GM18909 (cell line): ENCODE results near the gene SIGLEC10.
A peak's percentile ranks its signal among the peaks of the same experiment; 100 is the strongest.
"Not testable (repeated sequence)": the region's sequence is repeated elsewhere in the genome, so short reads cannot be mapped to it uniquely, and the experiment has no call there.

ENCODE experiments used
- ATAC-seq: cut with Tn5 transposase; IDR thresholded peaks from one replicate; pipeline ENCODE4 v1.9.1; 2021; ENCODE audit warnings: mild to moderate bottlenecking; ENCODE audit not compliant: unreplicated experiment, poor library complexity

Gene SIGLEC10, protein sequence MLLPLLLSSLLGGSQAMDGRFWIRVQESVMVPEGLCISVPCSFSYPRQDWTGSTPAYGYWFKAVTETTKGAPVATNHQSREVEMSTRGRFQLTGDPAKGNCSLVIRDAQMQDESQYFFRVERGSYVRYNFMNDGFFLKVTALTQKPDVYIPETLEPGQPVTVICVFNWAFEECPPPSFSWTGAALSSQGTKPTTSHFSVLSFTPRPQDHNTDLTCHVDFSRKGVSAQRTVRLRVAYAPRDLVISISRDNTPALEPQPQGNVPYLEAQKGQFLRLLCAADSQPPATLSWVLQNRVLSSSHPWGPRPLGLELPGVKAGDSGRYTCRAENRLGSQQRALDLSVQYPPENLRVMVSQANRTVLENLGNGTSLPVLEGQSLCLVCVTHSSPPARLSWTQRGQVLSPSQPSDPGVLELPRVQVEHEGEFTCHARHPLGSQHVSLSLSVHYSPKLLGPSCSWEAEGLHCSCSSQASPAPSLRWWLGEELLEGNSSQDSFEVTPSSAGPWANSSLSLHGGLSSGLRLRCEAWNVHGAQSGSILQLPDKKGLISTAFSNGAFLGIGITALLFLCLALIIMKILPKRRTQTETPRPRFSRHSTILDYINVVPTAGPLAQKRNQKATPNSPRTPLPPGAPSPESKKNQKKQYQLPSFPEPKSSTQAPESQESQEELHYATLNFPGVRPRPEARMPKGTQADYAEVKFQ

DNA sequence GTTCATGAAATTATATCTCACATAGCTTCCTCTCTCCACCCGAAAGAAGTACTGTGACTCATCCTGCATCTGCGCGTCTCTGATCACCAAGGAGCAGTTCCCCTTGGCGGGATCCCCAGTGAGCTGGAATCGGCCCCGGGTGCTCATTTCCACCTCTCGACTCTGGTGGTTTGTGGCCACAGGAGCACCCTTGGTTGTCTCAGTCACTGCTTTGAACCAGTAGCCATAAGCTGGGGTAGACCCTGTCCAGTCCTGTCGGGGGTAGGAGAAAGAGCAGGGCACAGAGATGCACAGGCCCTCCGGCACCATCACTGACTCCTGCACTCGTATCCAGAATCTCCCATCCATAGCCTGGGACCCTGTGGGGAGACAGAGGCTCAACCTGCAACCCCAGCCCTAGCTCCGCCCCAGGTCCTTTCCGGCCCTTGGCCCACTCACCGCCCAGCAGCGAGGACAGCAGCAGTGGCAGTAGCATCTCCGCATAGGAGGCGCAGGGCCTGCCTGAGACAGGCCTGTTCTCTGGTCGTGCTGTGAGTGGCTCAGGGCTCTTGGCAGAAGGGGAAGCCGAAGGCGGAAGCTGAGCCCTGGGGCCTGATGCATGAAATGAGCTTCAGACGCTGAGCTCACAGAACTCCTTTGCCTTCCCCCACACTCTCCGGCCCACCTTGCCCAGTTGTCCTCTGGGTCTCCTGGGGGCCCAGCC lies at the start of gene SIGLEC10:
Gene SIGLEC10, minus strand, starts transcription at position 536 of the 703 bp plus-strand sequence. Its CDS starts 61 bp downstream, at position 475.
- peak; percentile 76 for ATAC-seq

DNA sequence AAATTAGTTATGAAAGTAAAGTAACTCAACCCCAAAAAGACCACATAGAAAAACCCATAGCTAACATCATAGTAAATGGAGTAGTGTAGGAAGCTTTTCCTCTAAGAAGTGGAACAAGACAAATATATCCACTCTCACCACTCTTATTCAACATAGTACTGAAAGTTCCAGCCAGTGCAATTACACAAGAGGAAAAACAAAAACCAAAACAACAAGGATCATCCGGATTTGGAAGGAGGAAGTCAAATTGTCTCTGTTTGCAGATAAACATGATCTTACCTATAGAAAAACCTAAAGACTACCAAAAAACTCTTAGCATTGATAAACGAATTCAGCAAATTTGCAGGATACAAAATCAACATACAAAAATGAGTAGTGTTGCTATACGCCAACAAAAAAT lies 49.3 kb upstream of the SIGLEC10 start:
- ATAC-seq = no peak

DNA sequence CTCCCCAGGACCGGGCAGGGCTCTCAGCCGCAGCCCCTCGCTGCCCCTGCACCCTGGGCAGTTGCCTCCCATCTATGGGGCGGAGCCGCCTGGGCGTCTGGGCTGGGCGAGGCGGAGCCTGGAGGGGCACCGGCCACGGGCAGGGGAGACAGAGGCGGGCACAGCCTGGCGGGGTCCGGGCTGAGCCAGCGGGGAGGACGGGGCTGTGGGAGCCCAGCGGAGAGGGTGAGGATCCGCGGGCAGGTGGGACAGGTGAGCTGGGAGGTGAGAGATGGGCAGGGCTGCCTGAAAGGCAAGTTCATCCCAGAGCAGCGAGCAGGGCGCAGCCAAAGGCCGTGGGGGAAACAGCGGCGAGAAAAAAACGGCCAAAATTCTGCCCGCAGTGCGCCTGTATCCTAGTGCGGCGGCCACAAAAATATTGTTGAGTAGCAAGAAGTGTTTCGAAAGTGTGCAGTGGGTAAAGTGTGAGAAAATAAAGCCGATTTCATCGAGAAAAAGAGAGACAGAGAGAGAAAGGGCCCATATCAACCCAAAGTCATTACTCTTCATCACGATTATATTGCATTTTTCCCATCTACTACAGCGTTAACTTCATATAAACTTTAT lies 46.6 kb upstream of the SIGLEC10 start:
- ATAC-seq = not testable (repeated sequence)

DNA sequence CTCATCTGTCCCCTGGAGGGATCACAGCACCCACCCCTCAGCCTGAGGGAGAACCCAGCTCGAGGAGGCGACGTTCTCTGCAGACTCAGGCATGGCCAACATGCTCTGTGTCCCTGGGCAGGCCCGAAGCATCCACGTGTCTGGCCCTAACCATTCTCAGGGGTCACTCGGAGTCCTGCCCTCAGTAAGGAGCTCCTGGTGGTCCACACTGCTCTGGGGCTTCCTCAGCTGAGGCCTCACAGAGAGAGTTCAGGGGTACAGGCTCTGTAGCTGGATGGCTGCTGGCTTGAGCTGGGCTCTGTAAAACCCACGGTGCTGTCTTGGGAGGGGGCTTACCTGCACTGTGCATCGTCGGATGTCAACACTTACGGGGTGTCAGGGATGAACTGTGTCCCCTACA lies 45.2 kb upstream of the SIGLEC10 start:
- no peak for ATAC-seq

DNA sequence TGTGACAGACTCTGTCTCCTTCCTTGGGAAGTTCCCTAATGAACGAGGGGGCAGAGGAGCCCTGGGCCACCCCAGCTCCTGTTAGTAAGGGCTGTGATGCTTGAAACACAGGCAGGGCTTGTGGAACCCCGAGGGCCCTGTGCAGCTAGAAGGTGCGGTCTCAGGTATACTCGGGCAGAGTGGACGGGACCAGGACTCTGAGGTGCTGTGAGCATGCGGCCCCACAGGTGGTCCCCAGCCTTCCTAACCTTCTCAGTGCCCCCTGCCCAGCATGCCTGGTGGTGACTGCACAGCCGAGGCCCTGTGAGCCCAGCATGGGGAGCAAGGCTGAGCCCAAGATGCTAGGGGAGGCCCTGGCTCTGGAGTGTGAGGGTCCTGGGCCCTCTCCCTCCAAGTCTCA lies 44.8 kb upstream of the SIGLEC10 start:
- ATAC-seq = no peak

DNA sequence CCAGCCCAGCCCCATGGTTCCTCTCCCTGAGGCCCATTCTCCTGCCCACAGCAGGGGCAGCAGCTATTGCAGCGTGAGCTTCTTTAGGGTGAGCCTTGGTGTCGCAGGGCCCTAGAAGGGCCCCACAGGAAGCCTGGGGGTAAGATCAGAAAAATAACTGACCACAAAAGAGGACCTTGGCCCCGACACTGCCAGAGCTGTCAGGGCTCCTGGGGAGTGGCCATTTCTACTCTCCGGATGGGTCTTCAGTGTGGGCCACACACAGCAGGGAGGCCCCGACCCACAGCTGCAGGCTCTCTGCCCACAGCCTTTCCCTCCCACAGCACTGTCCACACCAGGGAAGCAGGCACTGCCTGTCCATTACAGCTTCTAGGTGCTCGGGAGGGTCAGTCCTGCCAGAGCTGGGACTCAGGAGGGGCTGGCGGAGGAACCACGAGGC lies 44.3 kb upstream of the SIGLEC10 start:
- no peak for ATAC-seq

DNA sequence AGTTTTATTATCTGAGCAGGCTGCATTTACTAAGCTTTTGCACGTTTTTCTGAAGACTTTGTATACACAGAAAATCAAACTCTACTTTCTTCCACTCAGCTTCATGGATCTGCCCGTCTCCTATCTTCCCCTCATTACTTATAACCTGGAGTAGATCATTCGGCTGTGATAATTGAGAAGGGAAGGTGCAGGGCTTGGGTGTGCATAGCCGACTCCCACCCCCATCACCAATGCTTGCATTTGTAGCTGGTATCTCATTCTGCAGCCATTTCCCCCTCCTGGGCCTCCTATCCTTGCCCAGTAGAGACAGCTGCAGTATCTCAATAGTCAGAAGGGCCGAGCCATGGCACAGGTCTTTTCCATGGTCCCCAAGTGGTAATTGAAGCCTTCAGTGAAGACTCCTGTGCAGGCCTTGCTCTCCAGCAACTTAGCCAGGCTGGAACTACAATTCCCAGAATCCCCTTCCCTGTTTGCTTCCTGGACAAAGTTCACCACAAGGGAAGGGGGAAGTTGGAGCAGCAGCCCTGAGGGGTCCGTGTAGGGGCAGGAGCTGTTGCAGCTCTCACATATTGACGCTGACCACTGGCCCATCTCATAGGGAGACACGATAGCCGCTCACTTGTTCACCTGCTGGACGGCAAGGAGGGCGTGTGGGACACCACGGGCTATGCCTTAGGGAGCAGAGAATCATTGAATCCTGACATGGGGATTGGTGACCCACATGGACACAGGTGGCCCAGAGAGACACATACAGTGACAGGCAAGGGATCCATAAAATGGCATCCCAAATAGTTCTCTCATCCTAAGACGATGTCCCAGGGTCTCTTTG lies 42.9 kb upstream of the SIGLEC10 start:
- ATAC-seq = no peak

DNA sequence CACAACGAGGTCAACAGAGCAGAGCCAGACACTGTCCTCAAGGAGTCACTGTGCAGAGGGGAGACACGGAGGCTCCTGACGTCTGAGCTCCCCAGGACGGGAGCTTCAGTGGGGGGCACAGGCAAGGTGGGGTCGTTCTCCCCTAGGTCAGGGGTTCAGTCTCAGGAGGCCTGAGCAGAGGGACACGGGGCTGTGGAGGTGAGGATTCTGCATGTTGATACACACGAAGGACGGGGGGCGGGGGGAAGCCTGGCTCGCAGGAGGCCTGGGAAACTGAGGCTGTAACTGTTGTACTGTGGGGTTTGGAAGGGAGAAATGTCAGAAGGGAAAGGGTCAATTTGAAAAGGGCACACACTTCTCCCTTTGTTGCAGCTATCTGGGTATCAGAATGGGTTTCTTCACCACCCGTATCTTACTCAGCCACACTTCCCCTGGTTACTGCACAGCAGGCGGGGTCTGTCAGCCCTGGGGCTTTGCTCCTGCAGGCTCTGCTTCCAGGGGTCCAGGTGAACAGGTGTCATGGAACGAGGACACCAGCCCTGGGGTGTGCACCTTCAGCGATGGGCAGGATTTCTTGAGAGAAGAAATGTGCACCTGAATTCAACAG lies 41.6 kb upstream of the SIGLEC10 start:
- ATAC-seq = no peak

DNA sequence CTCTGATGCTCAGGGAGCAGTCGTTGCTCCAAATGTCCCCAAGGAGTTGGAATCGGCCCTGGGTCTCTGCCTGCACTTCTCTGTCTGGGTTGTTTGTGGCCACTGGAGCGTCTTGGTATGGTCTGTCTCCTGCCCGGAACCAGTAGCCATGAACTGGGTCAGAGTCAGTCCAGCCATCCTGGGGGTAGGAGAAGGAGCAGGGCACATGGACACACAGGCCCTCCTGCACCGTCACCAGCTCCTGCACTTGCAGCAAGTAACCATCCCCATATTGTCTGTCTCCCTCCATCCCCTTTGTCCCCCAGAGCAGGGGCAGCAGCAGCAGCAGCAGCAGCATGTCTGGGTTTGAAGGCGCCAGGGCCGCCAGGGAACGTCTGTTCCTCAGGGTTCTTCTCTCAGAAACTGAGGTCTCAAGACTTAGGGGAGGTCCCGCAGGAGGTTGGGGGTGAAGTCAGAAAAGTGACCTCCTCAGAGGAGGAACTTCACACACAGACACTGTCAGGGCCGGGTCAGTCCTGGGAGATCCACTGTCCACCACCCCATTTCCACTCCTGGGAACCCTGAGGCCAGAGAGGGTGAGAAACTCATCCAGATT lies 40.7 kb upstream of the SIGLEC10 start, which contains the start of gene SIGLEC8:
Gene SIGLEC8, minus strand, starts transcription at position 404 of the 595 bp plus-strand sequence. Its CDS starts 67 bp downstream, at position 337.
- ATAC-seq = no peak

DNA sequence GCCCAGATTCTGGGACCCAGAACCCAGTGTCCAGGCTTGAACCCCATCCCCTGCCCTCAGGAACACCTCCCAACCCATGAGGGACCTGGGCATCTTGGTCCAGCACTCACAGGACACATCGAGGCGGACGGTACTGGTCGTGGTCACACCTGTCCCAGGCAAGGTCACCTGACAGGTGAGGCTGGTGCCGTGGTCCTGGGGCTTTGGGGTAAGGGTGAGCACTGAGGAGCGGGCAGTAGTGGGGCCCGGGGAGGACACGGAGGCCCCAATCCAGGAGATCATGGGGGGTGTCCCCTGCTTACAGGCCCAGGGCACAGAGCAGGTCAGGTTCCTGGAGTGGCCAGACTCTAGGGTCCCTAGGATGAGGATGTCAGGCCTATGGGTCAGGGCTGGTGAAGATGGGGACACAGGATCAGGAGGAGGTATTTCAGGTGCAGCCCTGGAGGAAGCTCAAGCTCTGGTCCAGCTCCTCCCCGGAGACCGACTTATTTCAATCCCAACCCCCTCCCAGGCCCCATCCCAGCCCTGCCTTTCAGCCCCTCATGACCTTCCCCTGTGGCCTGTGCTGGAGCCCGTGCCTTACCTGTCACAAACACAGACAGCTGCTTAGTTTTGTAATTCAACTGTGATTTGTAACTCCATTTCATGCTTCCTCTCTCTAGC lies 40.0 kb upstream of the SIGLEC10 start:
- ATAC-seq = no peak

DNA sequence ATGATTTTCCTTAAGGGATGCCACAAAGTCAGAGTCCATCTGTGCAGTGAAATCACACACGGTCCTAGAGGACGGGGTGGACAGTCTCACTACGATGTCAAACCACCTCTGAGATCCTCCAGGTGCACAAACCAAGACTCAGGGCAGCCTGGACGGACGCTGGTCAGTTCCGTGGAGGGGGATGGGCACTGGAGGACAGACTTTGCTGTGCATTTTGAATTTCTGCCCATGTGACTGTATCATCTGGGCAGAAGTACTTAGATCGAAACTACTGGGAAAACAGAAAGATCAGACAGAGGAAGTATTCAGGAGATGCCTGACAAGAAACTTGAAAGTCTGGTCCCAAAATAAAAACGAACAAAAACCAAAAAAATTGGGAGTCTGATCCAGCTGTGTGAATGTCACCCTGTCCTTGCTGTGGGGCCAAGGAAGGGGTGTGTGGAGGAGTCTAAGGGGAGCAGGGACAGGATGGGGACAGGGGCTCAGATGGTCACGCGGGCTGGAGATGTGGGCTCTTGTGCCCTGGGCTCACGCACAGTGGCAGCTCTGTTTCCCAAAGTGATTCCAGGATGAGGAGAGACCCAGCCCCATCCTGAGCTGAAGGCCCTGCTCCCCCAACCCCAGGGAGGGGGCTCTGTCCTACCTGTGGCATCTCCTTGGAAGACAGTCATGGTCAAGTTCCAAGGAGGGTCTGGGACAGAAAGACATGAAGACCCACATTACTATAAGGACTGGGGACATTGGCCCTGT lies 39.3 kb upstream of the SIGLEC10 start:
- no peak for ATAC-seq

DNA sequence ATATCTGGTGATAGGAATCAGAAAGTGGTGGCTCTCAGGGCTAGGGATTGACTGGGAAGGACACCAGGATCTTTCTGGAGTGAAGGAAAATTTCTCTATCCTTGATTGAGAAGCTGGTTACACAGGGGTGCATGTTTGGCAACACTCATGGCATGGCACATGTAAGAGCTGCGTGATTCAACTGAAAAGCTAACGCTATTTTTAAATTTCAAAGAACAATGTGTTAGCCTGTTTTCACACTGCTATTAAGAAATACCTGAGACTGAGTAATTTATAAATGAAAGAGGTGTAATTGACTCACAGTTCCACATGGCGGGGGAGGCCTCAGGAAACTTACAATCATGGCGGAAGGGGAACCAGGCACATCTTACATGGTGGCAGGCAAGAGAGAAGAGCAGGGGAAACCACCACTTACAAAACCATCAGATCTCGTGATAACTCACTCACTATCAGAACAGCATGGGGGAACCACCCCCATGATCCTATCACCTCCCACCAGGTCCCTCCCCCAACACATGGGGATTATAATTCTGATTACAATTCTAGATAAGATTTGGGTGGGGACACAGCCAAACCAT lies 33.4 kb upstream of the SIGLEC10 start:
- ATAC-seq = no peak

DNA sequence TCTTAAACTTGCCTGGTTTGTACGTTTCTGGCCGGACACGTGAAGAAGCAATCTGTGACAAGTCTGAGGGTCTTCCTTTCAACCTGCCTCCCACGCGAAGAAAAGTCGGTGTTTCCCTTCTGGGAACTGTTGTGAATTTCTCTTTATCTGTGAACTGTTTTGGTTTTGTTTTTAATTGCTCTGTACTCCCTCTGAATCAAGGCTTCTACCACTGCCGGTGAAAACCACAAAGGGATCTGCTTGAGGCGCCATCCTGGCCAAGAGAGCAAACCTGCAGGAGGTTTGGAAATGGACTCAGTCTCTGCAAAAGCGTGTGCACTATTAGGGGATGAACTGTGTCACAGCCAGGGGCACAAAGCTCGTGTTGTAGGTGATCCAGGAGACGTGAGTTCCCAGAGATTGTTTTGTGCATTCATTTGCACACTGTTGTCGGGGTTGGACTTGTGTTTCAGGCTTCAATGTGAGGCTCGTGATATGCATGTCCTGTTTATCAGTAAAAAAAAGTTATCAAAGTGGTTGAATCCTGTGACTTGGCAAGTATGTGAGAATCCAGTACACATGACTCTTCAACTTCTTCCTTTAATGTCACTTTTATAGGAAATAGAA lies 31.1 kb upstream of the SIGLEC10 start:
- ATAC-seq = no peak

DNA sequence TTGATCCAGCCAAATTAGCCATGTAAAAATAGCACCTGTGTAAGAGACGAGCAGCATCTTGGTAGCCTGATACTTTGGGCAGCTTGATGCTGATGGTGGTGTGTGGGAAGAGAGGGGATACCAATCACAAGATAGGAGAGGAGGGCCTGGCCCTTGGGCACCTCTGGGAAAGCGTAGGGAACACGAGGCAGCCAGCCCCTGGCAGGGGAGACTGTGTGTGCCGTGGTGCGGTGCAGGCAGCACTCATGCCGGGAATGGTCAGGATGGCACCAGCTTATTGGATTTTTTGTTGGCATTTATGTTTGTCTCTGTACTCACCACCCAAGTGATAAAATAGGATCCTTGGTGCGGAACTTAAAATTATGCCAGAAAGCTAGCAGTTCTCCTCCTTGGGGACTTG lies 30.6 kb upstream of the SIGLEC10 start:
- ATAC-seq = no peak

DNA sequence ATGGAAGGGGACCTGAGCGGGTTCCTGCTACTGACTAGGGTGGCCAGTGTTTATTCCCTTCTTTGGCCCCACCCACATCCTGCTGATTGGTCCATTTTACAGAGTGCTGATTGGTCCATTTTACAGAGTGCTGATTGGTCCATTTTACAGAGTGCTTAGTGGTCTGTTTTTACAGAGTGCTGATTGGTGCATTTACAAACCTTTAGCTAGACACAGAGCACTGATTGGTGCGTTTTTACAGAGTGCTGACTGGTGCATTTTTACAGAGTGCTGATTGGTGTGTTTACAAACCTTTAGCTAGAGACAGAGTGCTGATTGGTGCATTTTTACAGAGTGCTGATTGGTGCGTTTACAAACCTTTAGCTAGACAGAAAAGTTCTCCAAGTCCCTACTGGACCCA lies 30.1 kb upstream of the SIGLEC10 start:
- ATAC-seq = not testable (repeated sequence)

DNA sequence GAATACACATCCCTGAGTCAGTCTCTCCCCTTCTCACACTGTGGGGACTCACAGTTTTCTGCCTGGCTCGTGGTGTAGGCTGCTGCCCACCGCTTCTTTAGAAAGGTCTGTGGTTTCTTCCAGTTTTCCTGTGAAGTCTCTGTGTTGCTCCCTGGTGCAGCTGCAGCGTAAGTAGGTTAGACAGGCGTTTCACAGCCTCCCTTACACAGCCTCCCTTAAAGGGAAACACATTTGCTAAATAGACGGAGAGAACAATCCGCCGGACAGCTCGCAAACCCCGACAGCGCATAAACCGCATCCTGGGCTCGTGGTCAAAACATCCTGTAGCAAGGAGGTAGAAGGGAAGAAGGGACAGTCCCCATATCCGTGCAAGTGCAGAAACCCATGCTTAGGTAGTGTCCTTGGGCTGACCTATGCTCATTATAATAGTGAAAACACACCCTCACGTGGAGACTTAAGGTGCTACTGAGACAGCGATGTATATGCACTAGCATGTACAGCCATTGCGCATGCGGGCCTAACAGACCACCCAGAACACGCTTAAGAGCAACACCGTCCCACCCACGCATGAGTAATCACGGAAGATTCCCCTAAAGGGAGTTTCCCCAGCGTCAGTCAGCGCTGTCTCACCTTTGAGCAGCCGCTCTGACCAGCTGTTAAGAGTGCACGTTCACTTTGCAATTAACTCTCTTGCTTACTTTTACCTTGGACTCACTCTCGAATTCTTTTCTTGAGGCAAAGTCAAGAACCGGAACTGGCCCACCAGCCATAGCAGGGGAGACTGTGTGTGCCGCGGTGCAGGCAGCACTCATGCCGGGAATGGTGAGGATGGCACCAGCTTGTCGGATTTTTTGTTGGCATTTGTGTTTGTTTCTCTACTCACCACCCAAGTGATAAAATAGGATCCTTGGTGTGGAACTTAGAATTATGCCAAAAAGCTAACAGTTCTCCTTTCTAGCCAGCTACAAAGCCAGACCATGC lies 24.3 kb upstream of the SIGLEC10 start:
- ATAC-seq = peak; percentile 95
